RWPE1 (cell line): ENCODE data around the gene GABRB3.

ENCODE experiments used
- CTCF ChIA-PET: fragments of 350-600 bp; sonication (Branson Sonifier 250); formaldehyde crosslinking; extraction: SDS; loops from one replicate; lab custom pipeline; 2021; lab: Yijun Ruan, JAX
- POLR2A ChIA-PET: fragments of 400-600 bp; formaldehyde crosslinking; extraction: SDS; loops from one replicate; lab custom pipeline; 2020; ENCODE audit warnings: antibody characterized with exemption; ENCODE audit not compliant: low non-redundant PET; lab: Yijun Ruan, JAX
- DNase-seq: peaks from one replicate; pipeline ENCODE4 v3.0.0; 2012; ENCODE audit warnings: low spot score
- H3K27ac ChIP-seq: fragments of 450-650 bp; 2 replicates; pipeline ENCODE4 v1.5.1; 2017
- CTCF ChIP-seq: fragments of 450-650 bp; conservative IDR thresholded peaks from 2 replicates; pipeline ENCODE4 v1.5.1; 2017; ENCODE audit warnings: low read depth, mild to moderate bottlenecking

The GABRB3 gene

GRCh38 chr15:26551473-26551872, 221.4 kb downstream of the GABRB3 start:
- DNase-seq, result no peak
- ChIA-PET CTCF (no interaction called here), POLR2A (no interaction called here)
- no peak overlapping the region for H3K27ac ChIP-seq
- TF ChIP-seq CTCF, result no peak

- CTCF ChIA-PET, result no interaction called here
- POLR2A ChIA-PET, result no interaction called here
- no peak for DNase-seq
- no peak for TF ChIP-seq CTCF
- H3K27ac ChIP-seq, result no peak overlapping the region
These were observed 222.0 kb downstream of the GABRB3 start for GRCh38 chr15:26550880-26551279.

- TF ChIP-seq CTCF, result no peak
- H3K27ac ChIP-seq, result no peak overlapping the region
- ChIA-PET CTCF (no interaction called here), POLR2A (no interaction called here)
- no peak for DNase-seq
These were observed 235.2 kb downstream of the GABRB3 start for GRCh38 chr15:26537663-26538062.

GRCh38 chr15:26531489-26531888, 241.4 kb downstream of the GABRB3 start:
- DNase-seq, result no peak
- ChIA-PET POLR2A (no interaction called here), CTCF (no interaction called here)
- no peak overlapping the region for H3K27ac ChIP-seq
- no peak for TF ChIP-seq CTCF

GRCh38 chr15:26525096-26525495, 247.8 kb downstream of the GABRB3 start:
- no peak overlapping the region for H3K27ac ChIP-seq
- CTCF ChIA-PET, result no interaction called here
- no peak for DNase-seq
- POLR2A ChIA-PET, result no interaction called here
- TF ChIP-seq CTCF, result no peak

- no peak overlapping the region for H3K27ac ChIP-seq
- ChIA-PET CTCF (interaction anchor here (0.5 kb wide), 1 partner anchor 44 kb away, joined by 3 read pairs; no protein-coding TSS in a partner anchor), POLR2A (no interaction called here)
- no peak for DNase-seq
- no peak for TF ChIP-seq CTCF
These were observed 251.1 kb downstream of the GABRB3 start for GRCh38 chr15:26521691-26522198.

GRCh38 chr15:26521130-26521529, 251.7 kb downstream of the GABRB3 start:
- ChIA-PET CTCF (no interaction called here), POLR2A (no interaction called here)
- TF ChIP-seq CTCF, result no peak
- no peak overlapping the region for H3K27ac ChIP-seq
- DNase-seq, result no peak
